DND-41 (cell line): ENCODE data around the gene AKR1C2.
A peak's percentile ranks its signal among the peaks of the same experiment; 100 is the strongest.
"Not testable (repeated sequence)": the region's sequence is repeated elsewhere in the genome, so short reads cannot be mapped to it uniquely, and the experiment has no call there.

ENCODE experiments used
- ATAC-seq: fragments of 200-7000 bp; cut with Tn5 transposase; 3 replicates; pipeline ENCODE4 v1.9.1; 2021; ENCODE audit warnings: low read depth; ENCODE audit not compliant: insufficient read depth
- DNase-seq: peaks from one replicate; pipeline ENCODE4 v3.0.0-alpha.2; 2020
- H2AFZ ChIP-seq: 2 replicates; pipeline ENCODE4 v1.6.0; 2012; ENCODE audit warnings: low read depth, low read length
- H3K27ac ChIP-seq: 2 replicates; pipeline ENCODE4 v1.5.1; 2012; ENCODE audit warnings: low read length, inconsistent platforms
- H3K27me3 ChIP-seq: fragments of 200-600 bp; sonication (generic); 2 replicates; pipeline ENCODE4 v1.6.0; 2012; ENCODE audit warnings: low read length, mild to moderate bottlenecking, inconsistent platforms; ENCODE audit not compliant: insufficient read depth, poor library complexity
- H3K36me3 ChIP-seq: 2 replicates; pipeline ENCODE4 v1.5.1; 2012; ENCODE audit warnings: low read length, inconsistent platforms; ENCODE audit not compliant: insufficient read depth
- H3K4me1 ChIP-seq: 2 replicates; pipeline ENCODE4 v1.5.1; 2012; ENCODE audit warnings: mild to moderate bottlenecking, low read length; ENCODE audit not compliant: insufficient read depth
- H3K4me2 ChIP-seq: 2 replicates; pipeline ENCODE4 v1.6.0; 2012; ENCODE audit warnings: mild to moderate bottlenecking, moderate library complexity, low read length, inconsistent platforms; ENCODE audit not compliant: insufficient read depth
- H3K4me3 ChIP-seq, 2 experiments: fragments of 200-600 bp in 1 of 2; shearing (Covaris generic) in 1 of 2; 2 replicates each; pipeline ENCODE4 v1.5.1; 2012 to 2016; ENCODE audit warnings: inconsistent platforms in 2 of 2, low read length in 2 of 2, mild to moderate bottlenecking in 2 of 2, low read depth in 1 of 2, moderate library complexity in 1 of 2
- H3K79me2 ChIP-seq: 2 replicates; pipeline ENCODE4 v1.6.0; 2012; ENCODE audit warnings: low read length, inconsistent platforms; ENCODE audit not compliant: insufficient read depth
- H3K9ac ChIP-seq: 2 replicates; pipeline ENCODE4 v1.6.0; 2012; ENCODE audit warnings: low read depth, mild to moderate bottlenecking, inconsistent platforms, low read length, moderate library complexity
- H3K9me3 ChIP-seq: 2 replicates; pipeline ENCODE4 v1.5.1; 2012; ENCODE audit warnings: low read length, moderate library complexity, mild to moderate bottlenecking, inconsistent platforms; ENCODE audit not compliant: insufficient read depth, severe bottlenecking
- H4K20me1 ChIP-seq: 2 replicates; pipeline ENCODE4 v1.6.0; 2012; ENCODE audit warnings: low read length; ENCODE audit not compliant: insufficient read depth
- EZH2 ChIP-seq: IDR thresholded peaks from 3 replicates; pipeline ENCODE4 v1.6.1; 2012; ENCODE audit warnings: borderline replicate concordance, low read depth, mild to moderate bottlenecking, moderate library complexity, low read length, inconsistent platforms; ENCODE audit not compliant: severe bottlenecking
- TF ChIP-seq, protein P1 (sequence below): IDR thresholded peaks from 2 replicates; pipeline ENCODE4 v1.5.1; 2012; ENCODE audit warnings: borderline replicate concordance, low read length, moderate library complexity, mild to moderate bottlenecking; ENCODE audit not compliant: poor library complexity, severe bottlenecking; ENCODE audit errors: extremely low read depth

The AKR1C2 gene

DNA sequence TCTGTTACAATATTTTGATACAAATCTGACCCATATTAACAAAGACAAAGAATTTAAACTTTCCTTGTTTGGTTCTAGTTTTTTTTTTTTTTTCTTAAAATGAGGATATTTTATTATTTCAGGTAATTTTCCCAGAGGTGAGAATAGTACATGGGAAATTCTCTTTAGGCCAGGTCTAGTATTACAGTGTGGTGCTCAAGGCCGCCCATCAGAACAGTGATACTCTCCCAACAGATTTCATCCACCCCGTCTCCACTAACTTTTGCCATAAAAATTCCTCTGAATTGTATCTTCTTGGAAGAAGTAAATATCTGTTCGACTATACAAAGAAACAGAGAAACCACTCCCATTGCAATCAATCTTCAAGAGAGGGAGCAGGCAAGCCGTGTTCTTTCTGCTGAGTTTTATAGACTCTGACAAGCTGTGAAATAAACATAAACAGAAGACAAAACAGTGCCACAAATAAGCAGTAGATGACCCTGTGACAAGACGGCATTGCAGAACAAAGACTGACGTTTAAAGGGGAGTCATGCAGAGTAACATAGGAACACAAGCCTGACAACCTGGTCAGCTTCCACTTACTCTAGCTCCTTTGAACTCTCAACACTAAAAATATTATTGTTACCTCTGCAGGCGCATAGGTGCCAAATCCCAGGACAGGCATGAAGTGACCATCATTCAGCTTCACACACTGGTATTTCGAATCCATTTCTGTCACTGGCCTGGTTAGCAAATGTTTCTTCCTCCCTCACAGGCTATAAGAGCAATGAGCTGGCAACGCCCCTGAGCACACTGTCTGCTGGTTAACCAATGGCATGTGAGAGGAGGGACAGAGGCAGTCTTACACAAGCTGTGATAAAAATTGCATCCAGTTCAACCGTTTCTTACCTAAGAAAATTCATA lies at the start of gene AKR1C2:
TSS of gene AKR1C2 (minus strand) at position 731 of the 903 bp plus-strand sequence. CDS start at position 709, 22 bp downstream.
- not testable (repeated sequence) for H3K4me3 ChIP-seq, H2AFZ ChIP-seq, H3K27ac ChIP-seq, H3K27me3 ChIP-seq, H3K36me3 ChIP-seq, H3K9me3 ChIP-seq, H3K4me1 ChIP-seq, H3K9ac ChIP-seq, DNase-seq, H3K79me2 ChIP-seq, H3K4me2 ChIP-seq, H4K20me1 ChIP-seq
- 0 out of 3 replicates have a peak, but pooled peaks have one; percentile 44 for ATAC-seq

DNA sequence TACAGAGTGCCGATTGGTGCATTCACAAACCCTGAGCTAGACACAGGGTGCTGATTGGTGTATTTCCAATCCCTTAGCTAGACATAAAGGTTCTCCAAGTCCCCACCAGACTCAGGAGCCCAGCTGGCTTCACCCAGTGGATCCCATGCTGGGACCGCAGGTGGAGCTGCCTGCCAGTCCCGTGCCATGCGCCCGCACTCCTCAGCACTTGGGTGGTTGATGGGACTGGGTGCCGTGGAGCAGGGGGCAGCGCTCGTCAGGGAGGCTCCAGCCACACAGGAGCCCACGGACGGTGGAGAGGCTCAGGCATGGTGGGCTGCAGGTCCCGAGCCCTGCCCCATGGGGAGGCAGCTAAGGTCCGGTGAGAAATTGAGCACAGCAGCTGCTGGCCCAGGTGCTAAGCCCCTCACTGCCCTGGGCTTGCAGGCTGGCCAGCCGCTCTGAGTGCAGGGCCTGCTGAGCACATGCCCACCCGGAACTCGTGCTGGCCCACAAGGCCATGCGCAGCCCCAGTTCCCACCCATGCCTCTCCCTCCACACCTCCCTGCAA lies 49.4 kb upstream of the AKR1C2 start:
- not testable (repeated sequence) for H3K27me3 ChIP-seq, H3K4me1 ChIP-seq, H4K20me1 ChIP-seq, H3K4me2 ChIP-seq, H3K27ac ChIP-seq, H2AFZ ChIP-seq, H3K9me3 ChIP-seq, H3K9ac ChIP-seq, H3K36me3 ChIP-seq, ATAC-seq, H3K4me3 ChIP-seq, DNase-seq, H3K79me2 ChIP-seq

DNA sequence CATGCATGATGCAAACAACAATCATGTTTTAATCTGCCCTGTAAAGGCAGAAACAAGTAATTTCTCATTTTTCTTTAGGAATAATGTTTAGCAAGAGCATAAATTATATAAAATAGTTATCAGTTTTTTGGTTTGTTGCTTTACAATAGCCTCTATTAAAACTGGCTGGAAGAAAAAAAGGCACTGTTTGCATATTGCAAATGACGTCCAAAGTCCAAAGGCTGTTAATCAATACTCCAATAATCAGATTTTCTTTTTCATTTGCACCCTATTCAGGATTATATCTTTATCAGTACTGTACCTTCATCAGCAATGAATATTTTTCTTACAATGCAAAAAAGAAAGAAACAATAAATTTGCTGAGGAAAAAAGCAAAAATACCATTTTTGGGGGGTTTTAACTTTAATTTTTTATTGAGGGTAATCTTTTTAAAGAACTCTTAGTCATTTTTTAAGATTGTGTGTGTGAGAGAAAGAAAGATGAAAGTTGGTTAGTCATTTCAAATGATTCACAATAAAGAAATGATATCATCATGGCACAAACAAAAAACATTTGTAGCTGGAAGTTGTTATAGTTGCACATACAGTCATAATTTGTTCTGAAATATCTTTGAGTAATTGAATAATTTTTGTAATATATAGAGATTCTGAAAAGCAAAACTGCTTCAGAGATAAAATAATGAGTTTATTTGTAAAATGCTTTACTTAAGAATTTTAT lies 44.4 kb upstream of the AKR1C2 start:
- Histone ChIP-seq H3K9ac (no peak overlapping the region), H3K4me3 (no peak overlapping the region), H3K4me1 (no peaks in the 10 kb centered on the region), H3K9me3 (no peaks in the 10 kb centered on the region), H3K27ac (no peak overlapping the region), H3K36me3 (no peaks in the 10 kb centered on the region), H4K20me1 (no peaks in the 10 kb centered on the region), H3K79me2 (no peaks in the 10 kb centered on the region), H3K4me2 (no peak overlapping the region), H3K27me3 (no peaks in the 10 kb centered on the region), H2AFZ (no peak overlapping the region)
- ATAC-seq (no peak), DNase-seq (no peak)
- TF ChIP-seq EZH2: no peak
- TF ChIP-seq, protein P1, sequence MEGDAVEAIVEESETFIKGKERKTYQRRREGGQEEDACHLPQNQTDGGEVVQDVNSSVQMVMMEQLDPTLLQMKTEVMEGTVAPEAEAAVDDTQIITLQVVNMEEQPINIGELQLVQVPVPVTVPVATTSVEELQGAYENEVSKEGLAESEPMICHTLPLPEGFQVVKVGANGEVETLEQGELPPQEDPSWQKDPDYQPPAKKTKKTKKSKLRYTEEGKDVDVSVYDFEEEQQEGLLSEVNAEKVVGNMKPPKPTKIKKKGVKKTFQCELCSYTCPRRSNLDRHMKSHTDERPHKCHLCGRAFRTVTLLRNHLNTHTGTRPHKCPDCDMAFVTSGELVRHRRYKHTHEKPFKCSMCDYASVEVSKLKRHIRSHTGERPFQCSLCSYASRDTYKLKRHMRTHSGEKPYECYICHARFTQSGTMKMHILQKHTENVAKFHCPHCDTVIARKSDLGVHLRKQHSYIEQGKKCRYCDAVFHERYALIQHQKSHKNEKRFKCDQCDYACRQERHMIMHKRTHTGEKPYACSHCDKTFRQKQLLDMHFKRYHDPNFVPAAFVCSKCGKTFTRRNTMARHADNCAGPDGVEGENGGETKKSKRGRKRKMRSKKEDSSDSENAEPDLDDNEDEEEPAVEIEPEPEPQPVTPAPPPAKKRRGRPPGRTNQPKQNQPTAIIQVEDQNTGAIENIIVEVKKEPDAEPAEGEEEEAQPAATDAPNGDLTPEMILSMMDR: no peak

DNA sequence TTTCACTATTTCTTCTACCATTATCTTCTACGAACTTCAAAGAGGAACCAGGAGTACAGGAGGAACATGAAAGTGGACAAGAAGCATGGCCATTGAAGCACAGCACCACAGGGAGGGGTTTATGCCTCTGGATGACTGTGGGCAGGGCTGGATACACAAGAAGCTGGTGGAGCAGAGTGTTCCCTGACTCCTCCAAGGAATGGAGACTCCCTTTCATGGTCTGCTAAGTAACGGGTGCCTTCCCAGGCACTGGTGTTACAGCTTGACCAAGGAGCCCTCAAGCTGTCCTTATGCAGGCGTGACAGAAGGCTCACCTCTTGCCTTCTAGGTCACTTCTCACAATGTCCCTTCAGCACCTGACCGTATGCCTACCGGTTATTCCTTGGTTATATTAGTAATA lies 43.4 kb upstream of the AKR1C2 start:
- not testable (repeated sequence) for H3K4me3 ChIP-seq, H3K36me3 ChIP-seq, H3K27ac ChIP-seq, ATAC-seq, H3K27me3 ChIP-seq, H3K9ac ChIP-seq, H2AFZ ChIP-seq, H3K9me3 ChIP-seq, H3K4me1 ChIP-seq, H3K79me2 ChIP-seq, H4K20me1 ChIP-seq, DNase-seq, H3K4me2 ChIP-seq
